K562 (cell line): ENCODE measurements around the gene TCP10L. TPM values are rescaled to one million over a fixed set of nuclear protein-coding genes. Genes with fewer than 3 reads are reported as not detected.
A peak's percentile ranks its signal among the peaks of the same experiment; 100 is the strongest.

ENCODE experiments used
- ARID1B ChIP-seq: fragments of 450-650 bp; IDR thresholded peaks from 2 replicates; pipeline ENCODE4 v1.6.1; 2016; ENCODE audit warnings: antibody characterized with exemption, mild to moderate bottlenecking, inconsistent platforms
- ARNT ChIP-seq, 2 experiments: fragments of 450-650 bp; IDR thresholded peaks; 2 replicates each; pipeline ENCODE4 v1.6.1; 2016; ENCODE audit warnings: mild to moderate bottlenecking in 1 of 2
- CBX8 ChIP-seq: fragments of 200-600 bp; sonication (generic); IDR thresholded peaks from 2 replicates; pipeline ENCODE4 v1.6.1; 2012; ENCODE audit warnings: borderline replicate concordance, mixed run types, low read depth, mild to moderate bottlenecking, moderate library complexity, mixed read lengths, low read length, control low read depth, inconsistent platforms; ENCODE audit not compliant: poor library complexity, severe bottlenecking; ENCODE audit errors: extremely low read depth
- EWSR1 ChIP-seq: fragments of 450-650 bp; IDR thresholded peaks from 2 replicates; pipeline ENCODE4 v1.6.1; 2018; ENCODE audit warnings: borderline replicate concordance, mild to moderate bottlenecking, low read depth, moderate library complexity; ENCODE audit not compliant: partially characterized antibody
- HEY1 ChIP-seq: fragments of 250-450 bp; sonication (Bioruptor Pico); IDR thresholded peaks from 2 replicates; pipeline ENCODE4 v1.5.0; 2020; ENCODE audit warnings: mild to moderate bottlenecking, moderate library complexity, borderline replicate concordance
- LEF1 ChIP-seq: fragments of 450-650 bp; IDR thresholded peaks from 2 replicates; pipeline ENCODE4 v1.6.1; 2016; ENCODE audit warnings: mild to moderate bottlenecking
- MAFG ChIP-seq: fragments of 450-650 bp; conservative IDR thresholded peaks from 2 replicates; pipeline ENCODE4 v1.6.1; 2016; ENCODE audit warnings: missing genetic modification characterization, missing compliant biosample characterization
- MCM2 ChIP-seq: fragments of 450-650 bp; IDR thresholded peaks from 2 replicates; pipeline ENCODE4 v1.6.1; 2017; ENCODE audit warnings: low read depth, mild to moderate bottlenecking
- NONO ChIP-seq, 2 experiments: fragments of 200-400 bp in 1 of 2; fragments of 450-650 bp in 1 of 2; formaldehyde crosslinking in 1 of 2; IDR thresholded peaks; 2 replicates each; pipeline ENCODE4 v1.6.1; 2017; ENCODE audit warnings: low read depth in 2 of 2, mild to moderate bottlenecking in 2 of 2, moderate library complexity in 2 of 2, low read length in 1 of 2
- SMC3 ChIP-seq: conservative IDR thresholded peaks from 2 replicates; pipeline ENCODE4 v1.6.1; 2011; ENCODE audit warnings: low read depth, low read length, improper control_type of control experiment; ENCODE audit not compliant: insufficient read depth
- ZC3H8 ChIP-seq: fragments of 450-650 bp; IDR thresholded peaks from 2 replicates; pipeline ENCODE4 v1.6.1; 2017
- ZNF232 ChIP-seq: sonication (generic); formaldehyde crosslinking; IDR thresholded peaks from 2 replicates; pipeline ENCODE4 v1.8.0; 2022; ENCODE audit warnings: mild to moderate bottlenecking, missing genetic modification reagents
- ZNF316 ChIP-seq: fragments of 450-650 bp; IDR thresholded peaks from 2 replicates; pipeline ENCODE4 v1.6.1; 2016
- polyA plus RNA-seq, 8 experiments: library from polyadenylated mRNA; depleted of rRNA in 4 of 8; stranded (reverse) in 5 of 8; unstranded in 3 of 8; fragments of >200 nt; fragmentation: Nextera tagmentation in 2 of 8; fragmentation: Illumina TruSeq in 1 of 8; extraction: Ambion mirVana in 2 of 8; extraction: Trizol in 1 of 8; gene quantifications; 2 replicates each; pipeline versions ENCODE4 v1.2.1 to v1.2.3, GENCODE V29; 2011 to 2014; ENCODE audit warnings: inconsistent platforms in 1 of 8, missing spikeins in 1 of 8
- total RNA-seq, 7 experiments: library from RNA; depleted of rRNA in 6 of 7; stranded (reverse); fragments of >200 nt in 6 of 7; fragmentation: Illumina TruSeq in 2 of 7; extraction: Trizol in 2 of 7; gene quantifications; 2 replicates each; pipeline versions ENCODE4 v1.2.1 to v1.2.3, GENCODE V29; 2011 to 2021; ENCODE audit warnings: low replicate concordance in 1 of 7
- TF ChIP-seq, protein P1 (sequence below), 2 experiments: fragments of 450-650 bp; IDR thresholded peaks; 2 replicates each; pipeline ENCODE4 v1.6.1; 2016; ENCODE audit warnings: mild to moderate bottlenecking in 2 of 2, borderline replicate concordance in 1 of 2, low read depth in 1 of 2, moderate library complexity in 1 of 2
- TF ChIP-seq, protein P2 (sequence below): sonication (generic); formaldehyde crosslinking; IDR thresholded peaks from 2 replicates; pipeline ENCODE4 v1.8.0; 2023; ENCODE audit warnings: mild to moderate bottlenecking, missing genetic modification reagents

TCP10L gene
- total and polyA plus RNA-seq, 9 of the 15 experiments (the other 6 are each of a cell fraction or from before 2014, with no cell fraction given), result 0.34 to 0.91 (median 0.56) TPM; not detected in 2

GRCh38 chr21:32569261-32570230, 15.8 kb downstream of the TCP10L start (continued):
- TF ChIP-seq ZNF232 (CRISPR knock-in tag), result no peak
- TF ChIP-seq MAFG (tag), result no peak
- no peak for TF ChIP-seq MCM2
- TF ChIP-seq ZC3H8, result no peak
- no peak for TF ChIP-seq ZNF316
- peak; percentile 37; the same call in 1 of the 2 replicates for TF ChIP-seq ARID1B
- TF ChIP-seq LEF1, result peak; percentile 41; the same call in 1 of the 2 replicates
- no peak for TF ChIP-seq HEY1 (CRISPR knock-in tag)
- TF ChIP-seq EWSR1, result no peak
- TF ChIP-seq, protein P1, sequence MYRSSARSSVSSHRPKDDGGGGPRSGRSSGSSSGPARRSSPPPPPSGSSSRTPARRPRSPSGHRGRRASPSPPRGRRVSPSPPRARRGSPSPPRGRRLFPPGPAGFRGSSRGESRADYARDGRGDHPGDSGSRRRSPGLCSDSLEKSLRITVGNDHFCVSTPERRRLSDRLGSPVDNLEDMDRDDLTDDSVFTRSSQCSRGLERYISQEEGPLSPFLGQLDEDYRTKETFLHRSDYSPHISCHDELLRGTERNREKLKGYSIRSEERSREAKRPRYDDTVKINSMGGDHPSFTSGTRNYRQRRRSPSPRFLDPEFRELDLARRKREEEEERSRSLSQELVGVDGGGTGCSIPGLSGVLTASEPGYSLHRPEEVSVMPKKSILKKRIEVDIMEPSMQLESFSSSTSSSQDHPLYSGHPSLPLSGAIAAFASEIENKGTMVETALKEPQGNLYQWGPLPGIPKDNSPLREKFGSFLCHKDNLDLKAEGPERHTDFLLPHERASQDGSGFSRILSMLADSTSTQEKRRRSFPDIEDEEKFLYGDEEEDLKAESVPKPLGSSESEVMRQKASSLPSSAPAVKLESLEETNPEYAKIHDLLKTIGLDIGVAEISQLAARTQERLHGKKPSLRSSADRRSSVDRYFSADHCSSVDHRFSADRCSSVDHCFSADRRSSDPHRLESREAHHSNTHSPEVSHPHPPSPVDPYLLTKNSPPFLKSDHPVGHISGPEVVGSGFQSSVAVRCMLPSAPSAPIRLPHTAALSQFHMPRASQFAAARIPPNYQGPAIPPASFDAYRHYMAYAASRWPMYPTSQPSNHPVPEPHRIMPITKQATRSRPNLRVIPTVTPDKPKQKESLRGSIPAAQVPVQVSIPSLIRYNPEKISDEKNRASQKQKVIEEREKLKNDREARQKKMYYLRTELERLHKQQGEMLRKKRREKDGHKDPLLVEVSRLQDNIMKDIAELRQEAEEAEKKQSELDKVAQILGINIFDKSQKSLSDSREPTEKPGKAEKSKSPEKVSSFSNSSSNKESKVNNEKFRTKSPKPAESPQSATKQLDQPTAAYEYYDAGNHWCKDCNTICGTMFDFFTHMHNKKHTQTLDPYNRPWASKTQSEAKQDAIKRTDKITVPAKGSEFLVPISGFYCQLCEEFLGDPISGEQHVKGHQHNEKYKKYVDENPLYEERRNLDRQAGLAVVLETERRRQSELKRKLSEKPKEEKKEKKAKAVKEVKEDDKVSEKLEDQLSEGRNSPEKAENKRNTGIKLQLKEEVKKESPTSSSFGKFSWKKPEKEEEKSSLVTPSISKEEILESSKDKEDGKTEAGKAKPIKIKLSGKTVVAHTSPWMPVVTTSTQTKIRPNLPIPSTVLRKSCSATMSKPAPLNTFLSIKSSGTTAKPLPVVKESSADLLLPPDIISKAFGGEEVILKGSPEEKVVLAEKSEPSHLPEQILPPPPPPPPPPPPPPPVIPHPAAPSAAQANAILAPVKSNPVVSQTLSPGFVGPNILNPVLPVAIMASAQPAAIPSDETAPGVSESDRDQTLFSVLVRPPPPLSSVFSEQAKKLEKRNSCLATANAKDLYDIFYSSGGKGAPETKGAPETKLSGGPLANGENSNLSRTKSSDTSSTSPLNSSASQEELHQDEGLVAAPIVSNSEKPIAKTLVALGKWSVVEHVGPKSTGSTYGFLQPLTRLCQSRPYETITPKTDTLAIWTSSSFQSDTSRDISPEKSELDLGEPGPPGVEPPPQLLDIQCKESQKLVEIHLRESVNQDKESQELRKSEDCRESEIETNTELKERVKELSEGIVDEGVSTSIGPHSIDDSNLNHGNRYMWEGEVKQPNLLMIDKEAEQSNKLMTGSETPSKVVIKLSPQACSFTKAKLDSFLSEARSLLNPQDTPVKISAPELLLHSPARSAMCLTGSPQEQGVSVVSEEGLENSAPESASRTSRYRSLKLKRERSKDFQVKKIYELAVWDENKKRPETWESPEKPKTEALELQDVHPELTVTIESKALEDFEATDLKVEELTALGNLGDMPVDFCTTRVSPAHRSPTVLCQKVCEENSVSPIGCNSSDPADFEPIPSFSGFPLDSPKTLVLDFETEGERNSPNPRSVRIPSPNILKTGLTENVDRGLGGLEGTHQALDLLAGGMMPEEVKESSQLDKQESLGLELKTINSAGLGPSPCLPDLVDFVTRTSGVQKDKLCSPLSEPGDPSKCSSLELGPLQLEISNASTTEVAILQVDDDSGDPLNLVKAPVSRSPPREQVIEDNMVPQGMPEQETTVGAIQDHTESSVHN (IDR thresholded peaks at IDR 0.05; ENCODE audit: borderline replicate concordance in 1 of 2, low read depth in 1 of 2), result no peak
- peak in 1 of 2 experiments; percentile 95; a peak in 2 of 4 replicates for TF ChIP-seq ARNT (IDR thresholded peaks at IDR 0.05)
- TF ChIP-seq SMC3, result peak; percentile 66
- no peak for TF ChIP-seq NONO (IDR thresholded peaks at IDR 0.05; ENCODE audit: low read depth in 2 of 2, low read length in 1 of 2)
- TF ChIP-seq, protein P2, sequence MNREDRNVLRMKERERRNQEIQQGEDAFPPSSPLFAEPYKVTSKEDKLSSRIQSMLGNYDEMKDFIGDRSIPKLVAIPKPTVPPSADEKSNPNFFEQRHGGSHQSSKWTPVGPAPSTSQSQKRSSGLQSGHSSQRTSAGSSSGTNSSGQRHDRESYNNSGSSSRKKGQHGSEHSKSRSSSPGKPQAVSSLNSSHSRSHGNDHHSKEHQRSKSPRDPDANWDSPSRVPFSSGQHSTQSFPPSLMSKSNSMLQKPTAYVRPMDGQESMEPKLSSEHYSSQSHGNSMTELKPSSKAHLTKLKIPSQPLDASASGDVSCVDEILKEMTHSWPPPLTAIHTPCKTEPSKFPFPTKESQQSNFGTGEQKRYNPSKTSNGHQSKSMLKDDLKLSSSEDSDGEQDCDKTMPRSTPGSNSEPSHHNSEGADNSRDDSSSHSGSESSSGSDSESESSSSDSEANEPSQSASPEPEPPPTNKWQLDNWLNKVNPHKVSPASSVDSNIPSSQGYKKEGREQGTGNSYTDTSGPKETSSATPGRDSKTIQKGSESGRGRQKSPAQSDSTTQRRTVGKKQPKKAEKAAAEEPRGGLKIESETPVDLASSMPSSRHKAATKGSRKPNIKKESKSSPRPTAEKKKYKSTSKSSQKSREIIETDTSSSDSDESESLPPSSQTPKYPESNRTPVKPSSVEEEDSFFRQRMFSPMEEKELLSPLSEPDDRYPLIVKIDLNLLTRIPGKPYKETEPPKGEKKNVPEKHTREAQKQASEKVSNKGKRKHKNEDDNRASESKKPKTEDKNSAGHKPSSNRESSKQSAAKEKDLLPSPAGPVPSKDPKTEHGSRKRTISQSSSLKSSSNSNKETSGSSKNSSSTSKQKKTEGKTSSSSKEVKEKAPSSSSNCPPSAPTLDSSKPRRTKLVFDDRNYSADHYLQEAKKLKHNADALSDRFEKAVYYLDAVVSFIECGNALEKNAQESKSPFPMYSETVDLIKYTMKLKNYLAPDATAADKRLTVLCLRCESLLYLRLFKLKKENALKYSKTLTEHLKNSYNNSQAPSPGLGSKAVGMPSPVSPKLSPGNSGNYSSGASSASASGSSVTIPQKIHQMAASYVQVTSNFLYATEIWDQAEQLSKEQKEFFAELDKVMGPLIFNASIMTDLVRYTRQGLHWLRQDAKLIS (CRISPR knock-in tag), result no peak
- no peak for TF ChIP-seq CBX8
